Left lung (tissue), 14 donors: ENCODE data around the gene TAP2. TPM values are rescaled to one million over a fixed set of nuclear protein-coding genes. Genes with fewer than 3 reads are reported as not detected.

Source experiments
- ATAC-seq: fragments of 200-7000 bp; cut with Tn5 transposase; one replicate; pipeline ENCODE4 v1.9.1; 2020; ENCODE audit warnings: moderate library complexity
- DNase-seq, 4 donors: peaks; one replicate each; pipeline ENCODE4 v3.0.0-alpha.2; 2013 to 2020
- H3K27ac ChIP-seq, 2 donors: fragments of 200-600 bp; sonication (generic) in 1 of 2; one replicate each; pipeline versions ENCODE4 v1.5.0 to v1.8.0; 2020 to 2021
- H3K27me3 ChIP-seq, 2 donors: fragments of 200-600 bp; sonication (generic) in 1 of 2; one replicate each; pipeline versions ENCODE4 v1.5.0 to v1.8.0; 2020 to 2021
- H3K36me3 ChIP-seq, 2 donors: fragments of 200-600 bp; sonication (generic) in 1 of 2; one replicate each; pipeline versions ENCODE4 v1.5.0 to v1.8.0; 2020 to 2021
- H3K4me1 ChIP-seq, 2 donors: fragments of 200-600 bp; one replicate each; pipeline ENCODE4 v1.8.0; 2021
- H3K4me3 ChIP-seq, 2 donors: fragments of 200-600 bp; sonication (generic) in 1 of 2; one replicate each; pipeline versions ENCODE4 v1.5.0 to v1.8.0; 2020 to 2021; ENCODE audit warnings: mild to moderate bottlenecking in 1 of 2
- H3K9me3 ChIP-seq, 2 donors: fragments of 200-600 bp; sonication (generic) in 1 of 2; one replicate each; pipeline versions ENCODE4 v1.5.0 to v1.8.0; 2020 to 2021
- intact Hi-C, 2 donors: fragments of 100-400 bp; cut with DNase I; formaldehyde crosslinking; loops; one replicate each; pipeline versions ENCODE4 v1.11.2 to v1.14.2; 2022
- long read RNA-seq, 12 donors: library from polyadenylated mRNA in 2 of 12; unstranded in 2 of 12; transcript quantifications; one replicate each; pipeline ENCODE4 v2.0.0 and lab custom pipeline, GENCODE V29; 2019 to 2026
- polyA plus RNA-seq, 6 donors: library from polyadenylated mRNA; unstranded; fragments of 120-200 nt; gene quantifications; one replicate each; pipeline ENCODE4 v1.2.1, GENCODE V29; 2013; ENCODE audit not compliant: insufficient read length in 6 of 6
- total RNA-seq, 2 donors: library from RNA; stranded (reverse); fragmentation: NEBNext Ultra II Directional; extraction: Animal tissue kit (Norgen Biotek cat#: 25700); gene quantifications; one replicate each; pipeline ENCODE4 v1.2.1, GENCODE V29; 2021
- TF ChIP-seq, protein P1 (sequence below), 2 donors: fragments of 200-600 bp; sonication (generic) in 1 of 2; IDR thresholded peaks; one replicate each; pipeline versions ENCODE4 v1.5.0 to v1.8.0; 2021; ENCODE audit warnings: antibody characterized with exemption in 2 of 2
- donor health status: DM: no; HTN: yes; CAD: no.
- donor health status: DM: no; HTN: no; CAD: no.

The TAP2 gene
- 10 to 100 TPM; 75.9 to 90.0 TPM for total RNA-seq
- polyA plus RNA-seq = 10 to 100 TPM; 14.3 to 24.7 (median 15.9) TPM
- long read RNA-seq, donor 1, full-length matches to known transcripts = 9 of 9 reads
- long read RNA-seq, donor 1, partial matches to known transcripts = 0 of 9 reads
- long read RNA-seq, donor 1, other reads (novel, unspliced or antisense) = 0 of 9 reads
- long read RNA-seq, donor 2, full-length matches to known transcripts = 5 of 5 reads
- long read RNA-seq, donor 2, partial matches to known transcripts = 0 of 5 reads
- long read RNA-seq, donor 2, other reads (novel, unspliced or antisense) = 0 of 5 reads
- long read RNA-seq, donor 3, full-length matches to known transcripts = 1 of 1 reads
- long read RNA-seq, donor 3, partial matches to known transcripts = 0 of 1 reads
- long read RNA-seq, donor 3, other reads (novel, unspliced or antisense) = 0 of 1 reads
- long read RNA-seq, donor 4, full-length matches to known transcripts = 2 of 2 reads
- long read RNA-seq, donor 4, partial matches to known transcripts = 0 of 2 reads
- long read RNA-seq, donor 4, other reads (novel, unspliced or antisense) = 0 of 2 reads
- long read RNA-seq, donor 5, full-length matches to known transcripts = 3 of 3 reads
- long read RNA-seq, donor 5, partial matches to known transcripts = 0 of 3 reads
- long read RNA-seq, donor 5, other reads (novel, unspliced or antisense) = 0 of 3 reads
- long read RNA-seq, donor 6, full-length matches to known transcripts = 1 of 1 reads
- long read RNA-seq, donor 6, partial matches to known transcripts = 0 of 1 reads
- long read RNA-seq, donor 6, other reads (novel, unspliced or antisense) = 0 of 1 reads
- long read RNA-seq, donor 7 = 0 reads
- long read RNA-seq, donor 8, full-length matches to known transcripts = 4 of 4 reads
- long read RNA-seq, donor 8, partial matches to known transcripts = 0 of 4 reads
- long read RNA-seq, donor 8, other reads (novel, unspliced or antisense) = 0 of 4 reads
- long read RNA-seq, donor 9 = 0 reads
- long read RNA-seq, donor 10, partial matches to known transcripts = 0 of 2 reads
- long read RNA-seq, donor 10, other reads (novel, unspliced or antisense) = 0 of 2 reads
- long read RNA-seq, donor 11, full-length matches to known transcripts = 2 of 2 reads
- long read RNA-seq, donor 11, partial matches to known transcripts = 0 of 2 reads
- long read RNA-seq, donor 11, other reads (novel, unspliced or antisense) = 0 of 2 reads
- long read RNA-seq, donor 12, full-length matches to known transcripts = 4 of 4 reads
- long read RNA-seq, donor 12, partial matches to known transcripts = 0 of 4 reads
- long read RNA-seq, donor 12, other reads (novel, unspliced or antisense) = 0 of 4 reads

GRCh38 chr6:32838114-32838958, at the start of gene TAP2:
Gene TAP2, minus strand, starts transcription at chr6:32838739. Its CDS starts 506 bp downstream, at chr6:32838233.
- Histone ChIP-seq H3K4me1 (peaks cover 22 to 68% of the 10 kb centered on the region in 2 donors), H3K27me3 (no peaks in the 10 kb centered on the region), H3K4me3 (peak within 1 kb of the TSS; percentile 55 to 83), H3K36me3 (peaks cover 4 to 59% of the 10 kb centered on the region in 2 donors), H3K27ac (peak within 1 kb of the TSS; percentile 86 to 97), H3K9me3 (no peaks in the 10 kb centered on the region)
- DNase-seq (peak; percentile 96 to 100 (median 96)), ATAC-seq (peak; percentile 97)
- TF ChIP-seq, protein P1, sequence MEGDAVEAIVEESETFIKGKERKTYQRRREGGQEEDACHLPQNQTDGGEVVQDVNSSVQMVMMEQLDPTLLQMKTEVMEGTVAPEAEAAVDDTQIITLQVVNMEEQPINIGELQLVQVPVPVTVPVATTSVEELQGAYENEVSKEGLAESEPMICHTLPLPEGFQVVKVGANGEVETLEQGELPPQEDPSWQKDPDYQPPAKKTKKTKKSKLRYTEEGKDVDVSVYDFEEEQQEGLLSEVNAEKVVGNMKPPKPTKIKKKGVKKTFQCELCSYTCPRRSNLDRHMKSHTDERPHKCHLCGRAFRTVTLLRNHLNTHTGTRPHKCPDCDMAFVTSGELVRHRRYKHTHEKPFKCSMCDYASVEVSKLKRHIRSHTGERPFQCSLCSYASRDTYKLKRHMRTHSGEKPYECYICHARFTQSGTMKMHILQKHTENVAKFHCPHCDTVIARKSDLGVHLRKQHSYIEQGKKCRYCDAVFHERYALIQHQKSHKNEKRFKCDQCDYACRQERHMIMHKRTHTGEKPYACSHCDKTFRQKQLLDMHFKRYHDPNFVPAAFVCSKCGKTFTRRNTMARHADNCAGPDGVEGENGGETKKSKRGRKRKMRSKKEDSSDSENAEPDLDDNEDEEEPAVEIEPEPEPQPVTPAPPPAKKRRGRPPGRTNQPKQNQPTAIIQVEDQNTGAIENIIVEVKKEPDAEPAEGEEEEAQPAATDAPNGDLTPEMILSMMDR (IDR thresholded peaks at IDR 0.05) = peak; percentile 94 to 99
- intact Hi-C loops = no loop called here

DNA sequence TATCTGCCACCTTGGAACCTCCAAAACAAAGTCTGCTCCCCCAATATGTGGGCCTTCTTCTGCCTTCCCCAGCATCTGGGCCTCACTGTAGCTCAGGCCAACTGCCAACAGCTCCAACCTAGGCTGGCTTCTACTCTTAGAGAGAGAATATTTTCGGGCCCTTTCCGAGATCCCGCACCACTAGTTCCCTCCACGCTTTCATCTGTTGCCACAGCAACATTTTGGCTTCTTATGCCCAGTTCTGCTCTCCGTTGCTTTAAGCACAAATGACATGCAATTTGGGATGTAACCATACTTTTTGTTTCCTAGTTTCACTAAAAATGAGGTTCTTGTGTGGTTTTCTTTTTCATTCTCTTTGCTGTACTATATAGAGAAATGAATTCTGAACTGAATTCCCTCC, 49.1 kb upstream of the TAP2 start:
- Histone ChIP-seq H3K4me3 (no peak overlapping the region), H3K36me3 (no peaks in the 10 kb centered on the region), H3K9me3 (no peaks in the 10 kb centered on the region), H3K4me1 (peaks cover 0 to 19% of the 10 kb centered on the region in 2 donors), H3K27me3 (no peaks in the 10 kb centered on the region), H3K27ac (no peak overlapping the region)
- DNase-seq (no peak), ATAC-seq (no peak)
- TF ChIP-seq, protein P1 (IDR thresholded peaks at IDR 0.05) = no peak
- intact Hi-C loops = loop anchor here in 1 of 2 donors (5.0 kb wide), 1 partner anchor 95 kb away; no protein-coding TSS in a partner anchor

DNA sequence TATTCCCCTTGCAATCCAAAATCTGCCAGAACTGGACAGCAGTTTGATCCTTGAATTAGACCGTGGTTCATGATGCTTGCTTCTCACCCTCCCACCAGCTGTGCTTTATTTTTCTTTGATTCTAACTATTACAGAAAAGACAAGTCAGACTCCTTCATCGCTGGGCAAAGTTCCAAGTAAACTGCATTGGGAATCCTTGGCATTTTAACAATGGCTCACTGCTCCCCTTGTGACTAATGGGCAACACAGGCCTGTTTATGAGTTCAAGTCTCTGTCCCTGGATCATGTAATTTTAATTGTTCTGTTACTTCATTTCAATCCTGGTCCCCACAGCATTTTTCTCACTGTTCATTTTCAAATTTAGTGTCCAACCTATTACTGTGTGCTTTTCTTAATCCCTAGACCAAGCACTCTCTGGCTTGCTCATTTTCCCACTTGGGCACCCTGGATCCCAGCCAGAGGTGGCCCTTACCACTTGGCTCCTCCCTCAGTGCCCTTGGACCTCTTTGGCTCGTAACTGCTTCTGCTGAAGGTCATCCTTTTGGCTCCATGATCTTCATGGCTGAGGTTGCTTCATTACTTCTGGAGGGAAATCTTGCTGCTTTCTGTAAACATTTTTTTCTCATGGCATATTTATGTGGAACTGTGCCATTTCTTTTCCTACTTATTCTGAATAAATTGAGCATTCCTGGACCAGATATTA, 48.3 kb upstream of the TAP2 start:
- H3K4me3 ChIP-seq = no peak overlapping the region
- intact Hi-C loops = loop anchor here in 1 of 2 donors (5.0 kb wide), 1 partner anchor 95 kb away; no protein-coding TSS in a partner anchor
- H3K9me3 ChIP-seq = no peaks in the 10 kb centered on the region
- DNase-seq (no peak), ATAC-seq (no peak)
- peaks cover 0 to 19% of the 10 kb centered on the region in 2 donors for H3K4me1 ChIP-seq
- H3K27me3 ChIP-seq = no peaks in the 10 kb centered on the region
- no peak overlapping the region for H3K27ac ChIP-seq
- no peaks in the 10 kb centered on the region for H3K36me3 ChIP-seq
- TF ChIP-seq, protein P1 (IDR thresholded peaks at IDR 0.05) = no peak
